Lung (tissue), 16 donors: ENCODE data around the gene MAGEA10. TPM values are rescaled to one million over a fixed set of nuclear protein-coding genes. Genes with fewer than 3 reads are reported as not detected.
"Not testable (repeated sequence)": the region's sequence is repeated elsewhere in the genome, so short reads cannot be mapped to it uniquely, and the experiment has no call there.

ENCODE experiments used
- ATAC-seq: fragments of 200-7000 bp; cut with Tn5 transposase; one replicate; pipeline ENCODE4 v1.9.1; 2020; ENCODE audit warnings: moderate number of reproducible peaks; ENCODE audit not compliant: insufficient read depth, low FRiP score
- DNase-seq, 3 donors: peaks; one replicate each; pipeline ENCODE4 v3.0.0-alpha.2; 2013 to 2017
- H3K27ac ChIP-seq, 2 donors: one replicate each; pipeline ENCODE4 v1.5.1; 2013; ENCODE audit warnings: mild to moderate bottlenecking in 2 of 2, moderate library complexity in 2 of 2, control low read depth in 1 of 2, inconsistent platforms in 1 of 2, low read depth in 1 of 2, low read length in 1 of 2
- H3K27me3 ChIP-seq, 3 donors: one replicate each; pipeline ENCODE4 v1.5.1; 2013; ENCODE audit warnings: low read length in 2 of 3; ENCODE audit not compliant: control insufficient read depth in 3 of 3, insufficient read depth in 3 of 3
- H3K36me3 ChIP-seq, 4 donors: one replicate each; pipeline ENCODE4 v1.5.1; 2013; ENCODE audit warnings: low read length in 4 of 4, mild to moderate bottlenecking in 1 of 4, moderate library complexity in 1 of 4; ENCODE audit not compliant: control insufficient read depth in 4 of 4, insufficient read depth in 4 of 4
- H3K4me1 ChIP-seq, 5 donors: one replicate each; pipeline ENCODE4 v1.5.1; 2013; ENCODE audit warnings: low read length in 5 of 5, mild to moderate bottlenecking in 2 of 5, moderate library complexity in 1 of 5; ENCODE audit not compliant: control insufficient read depth in 5 of 5, insufficient read depth in 5 of 5
- H3K4me3 ChIP-seq: one replicate; pipeline ENCODE4 v1.5.1; 2013; ENCODE audit warnings: mild to moderate bottlenecking, control low read depth, moderate library complexity
- H3K9ac ChIP-seq, 2 donors: one replicate each; pipeline ENCODE4 v1.5.1; 2013; ENCODE audit warnings: low read length in 2 of 2, control low read depth in 1 of 2; ENCODE audit not compliant: insufficient read depth in 1 of 2
- H3K9me3 ChIP-seq, 4 donors: one replicate each; pipeline ENCODE4 v1.5.1; 2013; ENCODE audit warnings: low read length in 3 of 4, mild to moderate bottlenecking in 1 of 4, moderate library complexity in 1 of 4; ENCODE audit not compliant: control insufficient read depth in 4 of 4, insufficient read depth in 3 of 4
- CTCF ChIP-seq: IDR thresholded peaks from 2 replicates; pipeline ENCODE4 v1.5.1; 2012; ENCODE audit warnings: mild to moderate bottlenecking; ENCODE audit errors: control extremely low read depth, extremely low read depth
- WGBS, 2 donors: extraction: QIAGEN DNeasy Blood & Tissue Kit; methylation state at CpG; one replicate each; pipeline ENCODE4 v1.1.7; 2013; 5-methylcytosine and 5-hydroxymethylcytosine counted together
- long read RNA-seq, 5 donors: transcript quantifications; one replicate each; lab custom pipeline, GENCODE V29; 2026
- polyA plus RNA-seq, 2 donors: library from polyadenylated mRNA; stranded (reverse); fragments of 200-250 nt; gene quantifications; one replicate each; pipeline ENCODE4 v1.2.1, GENCODE V29; 2013
- total RNA-seq, 2 donors: library from RNA; depleted of rRNA in 1 of 2; stranded (reverse); fragments of >200 nt in 1 of 2; gene quantifications; one replicate each; pipeline ENCODE4 v1.2.1, GENCODE V29; 2014 to 2021
- donor health status: control.
- donor health status: control.
- donor health status: Bipolar disorder and iron deficiency.
- donor health status: healthy.
- donor health status: DM: yes; HTN: yes; CAD: no.

Gene MAGEA10
- total RNA-seq (not detected), polyA plus RNA-seq (not detected)
- long read RNA-seq, donor 1 = 0 reads
- long read RNA-seq, donor 2 = 0 reads
- long read RNA-seq, donor 3 = 0 reads
- long read RNA-seq, donor 4 = 0 reads
- long read RNA-seq, donor 5 = 0 reads

- no peaks in the 10 kb centered on the region for H3K4me1 ChIP-seq
- H3K9me3 ChIP-seq = no peaks in the 10 kb centered on the region
- H3K9ac ChIP-seq = no peak within 1 kb of the TSS
- WGBS, 2 donors = 86 to 96% methylated on average over 11 to 16 of the region's 16 CpGs
- DNase-seq (no peak), ATAC-seq (no peak)
- H3K36me3 ChIP-seq = no peaks in the 10 kb centered on the region
- no peak within 1 kb of the TSS for H3K27ac ChIP-seq
- no peak for TF ChIP-seq CTCF
- H3K27me3 ChIP-seq = no peaks in the 10 kb centered on the region
- no peak within 1 kb of the TSS for H3K4me3 ChIP-seq
Observed at GRCh38 chrX:152138388-152138784, at the start of gene MAGEA10. Gene MAGEA10 (minus strand): TSS chrX:152138577. CDS start chrX:152135620, 2,957 bp downstream.

- DNase-seq (no peak), ATAC-seq (no peak)
- Histone ChIP-seq H3K4me3 (no peak overlapping the region), H3K9ac (no peak overlapping the region), H3K9me3 (no peaks in the 10 kb centered on the region), H3K36me3 (no peaks in the 10 kb centered on the region), H3K27ac (no peak overlapping the region), H3K4me1 (no peaks in the 10 kb centered on the region), H3K27me3 (no peaks in the 10 kb centered on the region)
- TF ChIP-seq CTCF = no peak
- 77 to 78% methylated on average over 5 of the region's 5 CpGs for WGBS, 2 donors
Observed at GRCh38 chrX:152177497-152178269, 39.3 kb upstream of the MAGEA10 start.

- Histone ChIP-seq H3K9ac (no peak overlapping the region), H3K27me3 (no peaks in the 10 kb centered on the region), H3K9me3 (no peaks in the 10 kb centered on the region), H3K4me3 (no peak overlapping the region), H3K4me1 (no peaks in the 10 kb centered on the region), H3K36me3 (no peaks in the 10 kb centered on the region), H3K27ac (no peak overlapping the region)
- 49 to 67% methylated on average over 4 of the region's 4 CpGs for WGBS, 2 donors
- no peak for TF ChIP-seq CTCF
- ATAC-seq (no peak), DNase-seq (peak in 1 of 3 donors; percentile 1)
Observed at GRCh38 chrX:152177052-152177451, 38.7 kb upstream of the MAGEA10 start.

GRCh38 chrX:152175892-152176291, 37.5 kb upstream of the MAGEA10 start:
- H3K9me3 ChIP-seq, H3K27ac ChIP-seq, DNase-seq, H3K9ac ChIP-seq, H3K27me3 ChIP-seq, H3K4me3 ChIP-seq, H3K36me3 ChIP-seq, H3K4me1 ChIP-seq, ATAC-seq: not testable (repeated sequence)
- 81 to 85% methylated on average over 4 of the region's 4 CpGs for WGBS, 2 donors

GRCh38 chrX:152173923-152174322, 35.5 kb upstream of the MAGEA10 start:
- H3K27me3 ChIP-seq, DNase-seq, H3K4me1 ChIP-seq, H3K9me3 ChIP-seq, H3K27ac ChIP-seq, H3K36me3 ChIP-seq, H3K4me3 ChIP-seq, H3K9ac ChIP-seq, ATAC-seq: not testable (repeated sequence)
- 83 to 100% methylated on average over 1 to 2 of the region's 4 CpGs for WGBS, 2 donors
